HepG2 (cell line): ENCODE measurements around the gene CACNA1H. TPM values are rescaled to one million over a fixed set of nuclear protein-coding genes. Genes with fewer than 3 reads are reported as not detected.

Experiments used
- KIAA2018 ChIP-seq: sonication (generic); formaldehyde crosslinking; IDR thresholded peaks from 2 replicates; pipeline ENCODE4 v1.5.0; 2020; ENCODE audit warnings: mild to moderate bottlenecking, missing genetic modification reagents, borderline replicate concordance
- NR2F2 ChIP-seq: IDR thresholded peaks from 2 replicates; pipeline ENCODE4 v1.6.1; 2012; ENCODE audit warnings: low read depth, inconsistent platforms, borderline replicate concordance
- NR2F6 ChIP-seq, 2 experiments: IDR thresholded peaks; 2 replicates each; pipeline ENCODE4 v1.6.1; 2016; ENCODE audit warnings: antibody characterized with exemption in 1 of 2, mild to moderate bottlenecking in 1 of 2
- PATZ1 ChIP-seq: sonication (generic); formaldehyde crosslinking; IDR thresholded peaks from 2 replicates; pipeline ENCODE4 v1.4.0; 2020; ENCODE audit warnings: missing genetic modification reagents
- TP53 ChIP-seq: sonication (generic); formaldehyde crosslinking; conservative IDR thresholded peaks from 2 replicates; pipeline ENCODE4 v1.4.0; 2020; ENCODE audit warnings: missing genetic modification reagents
- ZFX ChIP-seq: sonication (generic); formaldehyde crosslinking; IDR thresholded peaks from 2 replicates; pipeline ENCODE4 v1.4.0; 2020; ENCODE audit warnings: mild to moderate bottlenecking, low read depth, missing genetic modification reagents, moderate library complexity
- ZNF280D ChIP-seq: sonication (generic); formaldehyde crosslinking; IDR thresholded peaks from 2 replicates; pipeline ENCODE4 v1.5.1; 2020; ENCODE audit warnings: mild to moderate bottlenecking, missing genetic modification reagents
- ZNF333 ChIP-seq: sonication (generic); formaldehyde crosslinking; IDR thresholded peaks from 2 replicates; pipeline ENCODE4 v1.4.0; 2020; ENCODE audit warnings: mild to moderate bottlenecking, missing genetic modification reagents, borderline replicate concordance
- ZNF34 ChIP-seq: sonication (generic); formaldehyde crosslinking; IDR thresholded peaks from 2 replicates; pipeline ENCODE4 v1.4.0; 2020; ENCODE audit warnings: mild to moderate bottlenecking, missing genetic modification reagents, borderline replicate concordance
- ZNF574 ChIP-seq: sonication (generic); formaldehyde crosslinking; IDR thresholded peaks from 2 replicates; pipeline ENCODE4 v1.4.0; 2020; ENCODE audit warnings: missing genetic modification reagents
- polyA plus RNA-seq, 8 experiments: library from polyadenylated mRNA; depleted of rRNA in 3 of 8; stranded (reverse) in 7 of 8; unstranded in 1 of 8; fragments of >200 nt; fragmentation: Illumina TruSeq in 4 of 8; extraction: Trizol in 4 of 8; gene quantifications; 2 replicates each; pipeline versions ENCODE4 v1.2.1 to v1.2.3, GENCODE V29; 2011 to 2016; ENCODE audit warnings: low read depth in 4 of 8, missing spikeins in 1 of 8, mixed read lengths in 1 of 8; ENCODE audit not compliant: insufficient read depth in 1 of 8
- total RNA-seq, 5 experiments: library from RNA; depleted of rRNA; stranded (reverse); fragments of >200 nt; fragmentation: Illumina TruSeq; extraction: Trizol; gene quantifications; 2 replicates each; pipeline ENCODE4 v1.2.3, GENCODE V29; 2016; ENCODE audit warnings: low read depth in 1 of 5

CACNA1H gene
- total and polyA plus RNA-seq, 2 of the 13 experiments (the other 11 are each of a cell fraction or from before 2014, with no cell fraction given), result 0.40 to 1.8 TPM

GRCh38 chr16:1137604-1138003, 15.3 kb upstream of the CACNA1H start (continued):
- TF ChIP-seq KIAA2018 (CRISPR knock-in tag) (no peak), ZNF333 (CRISPR knock-in tag) (no peak), ZNF280D (CRISPR knock-in tag) (no peak), ZNF34 (CRISPR knock-in tag) (no peak), TP53 (CRISPR knock-in tag) (no peak), ZFX (CRISPR knock-in tag) (no peak), NR2F6 (IDR thresholded peaks at IDR 0.05) (no peak), NR2F6 (CRISPR knock-in tag; IDR thresholded peaks at IDR 0.05) (peak; percentile 57; the same call in 1 of the 2 replicates), PATZ1 (CRISPR knock-in tag) (no peak), NR2F2 (no peak), ZNF574 (CRISPR knock-in tag) (no peak)
